Superior temporal gyrus (tissue), 1 donor: ENCODE measurements around the gene MARCKSL1.
"Not testable (repeated sequence)": the region's sequence is repeated elsewhere in the genome, so short reads cannot be mapped to it uniquely, and the experiment has no call there.

ENCODE experiments used
- DNase-seq: peaks from one replicate; pipeline ENCODE4 v3.0.0-alpha.2; 2016; ENCODE audit errors: extremely low spot score

Gene MARCKSL1, protein sequence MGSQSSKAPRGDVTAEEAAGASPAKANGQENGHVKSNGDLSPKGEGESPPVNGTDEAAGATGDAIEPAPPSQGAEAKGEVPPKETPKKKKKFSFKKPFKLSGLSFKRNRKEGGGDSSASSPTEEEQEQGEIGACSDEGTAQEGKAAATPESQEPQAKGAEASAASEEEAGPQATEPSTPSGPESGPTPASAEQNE

DNA sequence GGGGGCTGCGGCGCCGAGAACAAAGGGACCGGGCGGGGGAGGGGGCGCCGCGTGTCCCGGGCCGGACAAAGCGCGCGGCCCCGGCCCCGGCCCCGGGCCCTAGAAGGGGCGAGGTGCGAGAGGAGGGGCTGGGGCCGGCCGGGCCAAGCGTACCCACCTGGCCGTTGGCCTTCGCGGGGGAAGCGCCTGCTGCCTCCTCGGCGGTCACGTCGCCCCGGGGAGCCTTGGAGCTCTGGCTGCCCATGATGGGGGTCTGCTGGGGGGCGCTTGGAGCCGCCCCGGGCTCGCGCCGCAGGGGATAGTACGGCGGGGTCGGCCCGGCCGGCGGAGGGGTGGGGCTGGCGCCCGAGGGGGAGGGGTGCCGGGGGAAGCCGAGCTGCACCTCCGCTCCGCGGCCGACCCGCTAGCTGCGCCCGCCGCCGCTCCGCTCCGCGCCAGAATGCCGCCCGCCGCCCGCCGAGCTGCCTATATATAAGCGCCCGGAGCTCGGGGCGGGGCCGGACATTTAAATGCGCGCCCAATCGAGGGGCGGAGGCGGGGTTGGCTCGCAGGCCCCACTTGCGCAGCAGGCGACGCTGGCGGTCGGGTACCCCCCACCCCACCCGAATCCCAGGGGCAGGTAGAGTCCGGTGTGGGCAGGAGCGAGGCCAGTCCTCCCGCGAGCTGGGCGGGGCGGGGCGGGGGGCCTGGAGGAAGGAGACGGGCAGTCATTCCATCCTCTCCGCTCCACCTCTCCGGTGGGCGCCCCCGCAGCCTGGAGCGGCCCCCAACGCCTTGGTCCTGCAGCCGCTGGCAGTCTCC, at the start of gene MARCKSL1:
MARCKSL1 (minus strand) TSS at position 444 of the 801 bp plus-strand sequence; CDS start at position 244, 200 bp downstream.
- peak; percentile 88 for DNase-seq

DNA sequence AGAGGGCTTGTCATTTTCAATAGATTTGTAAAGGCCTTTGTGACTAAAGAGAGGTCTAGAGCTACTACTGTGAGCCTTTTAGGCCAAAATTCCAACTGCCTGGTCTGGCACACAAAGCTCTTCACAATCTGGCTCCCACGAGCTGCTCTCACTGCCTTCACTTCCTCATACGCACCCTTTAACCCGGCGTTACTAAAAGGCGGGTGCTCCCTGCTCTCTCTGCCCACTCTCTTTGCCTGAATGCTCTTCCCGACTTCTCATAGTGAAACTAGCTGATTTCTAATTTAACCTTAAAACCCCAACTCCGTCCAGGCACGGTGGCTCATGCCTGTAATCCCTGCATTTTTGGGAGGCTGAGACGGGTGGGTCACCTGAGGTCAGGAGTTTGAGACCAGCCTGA, 44.0 kb upstream of the MARCKSL1 start:
- no peak for DNase-seq

DNA sequence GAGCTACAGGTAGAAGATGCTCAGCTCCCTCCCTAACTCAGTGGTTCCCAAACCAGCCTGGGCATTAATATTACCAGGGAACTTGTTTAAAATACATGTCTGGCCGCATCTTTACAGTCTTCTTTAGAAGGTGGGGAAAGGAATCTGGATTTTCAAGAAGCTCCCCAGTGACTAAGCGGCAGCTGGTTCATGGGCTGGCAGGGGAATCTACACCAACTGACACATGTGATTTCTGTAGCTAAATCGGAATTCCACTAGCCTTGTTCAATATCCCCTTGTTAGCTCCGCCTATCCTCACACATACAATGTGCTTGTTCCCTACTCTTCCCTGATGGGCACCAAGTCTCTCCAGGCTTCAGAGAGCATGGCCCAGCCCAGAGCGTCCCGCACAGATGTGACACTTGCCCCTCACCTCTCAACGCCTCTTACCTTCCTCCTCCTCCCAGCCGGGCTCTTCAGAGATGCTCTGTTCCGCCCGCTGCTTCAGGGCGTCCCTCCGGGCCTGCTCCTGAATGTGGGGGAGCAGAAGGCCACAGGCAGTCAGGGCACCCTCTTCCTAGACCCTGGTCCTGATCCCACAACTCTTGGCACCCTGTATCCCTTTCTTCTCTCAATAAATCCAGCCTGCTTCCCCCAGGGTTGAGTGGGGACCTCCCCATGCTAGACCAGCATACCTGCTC, 41.6 kb upstream of the MARCKSL1 start:
- DNase-seq, result no peak

DNA sequence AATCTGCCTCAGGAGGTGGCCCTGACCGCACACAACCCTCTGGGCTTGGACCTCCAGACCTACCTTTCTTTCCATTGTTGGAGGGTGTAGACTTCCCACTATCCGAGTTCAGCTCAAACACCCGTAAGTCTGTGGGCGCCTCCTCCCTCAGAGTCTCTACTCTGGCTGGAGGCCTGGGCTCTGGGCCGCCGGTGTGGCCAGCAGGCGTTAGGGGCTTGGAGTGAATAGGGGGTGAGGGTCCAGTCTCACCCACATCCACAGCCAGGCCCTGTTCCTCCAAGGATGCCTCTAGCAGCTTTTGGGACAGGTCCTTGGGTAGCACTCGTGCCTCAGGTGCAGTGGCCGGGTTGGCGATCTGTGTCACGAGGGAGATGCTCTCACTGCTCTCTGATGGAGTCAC, 40.2 kb upstream of the MARCKSL1 start:
- DNase-seq, result no peak

DNA sequence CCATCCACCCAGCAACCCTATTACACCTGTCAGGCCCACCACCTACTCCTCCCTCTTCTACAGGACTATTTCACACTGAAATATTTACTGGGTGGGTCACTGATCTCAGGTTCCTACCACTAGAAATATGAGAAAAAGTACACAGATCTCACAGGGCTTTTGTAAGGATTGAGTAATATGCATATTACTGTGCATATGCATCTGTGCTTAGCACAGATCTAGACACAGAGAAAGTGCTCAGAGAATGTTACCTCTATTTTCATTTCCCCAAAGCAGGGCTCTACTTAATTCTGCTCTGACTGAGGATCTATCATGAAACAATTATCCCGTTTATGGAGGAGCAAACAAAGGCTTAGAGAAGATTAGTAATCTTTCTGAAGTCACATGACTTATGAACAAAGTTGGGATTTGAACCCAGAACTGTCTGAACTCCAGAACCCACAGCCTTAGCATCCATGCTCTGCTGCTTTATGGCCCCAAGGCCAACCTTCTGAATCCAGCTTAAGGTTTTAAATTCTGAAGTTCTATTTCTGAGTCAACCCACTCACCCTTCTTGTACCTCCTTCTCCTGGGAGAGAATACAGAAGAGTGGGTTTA, 38.1 kb upstream of the MARCKSL1 start:
- DNase-seq, result no peak

DNA sequence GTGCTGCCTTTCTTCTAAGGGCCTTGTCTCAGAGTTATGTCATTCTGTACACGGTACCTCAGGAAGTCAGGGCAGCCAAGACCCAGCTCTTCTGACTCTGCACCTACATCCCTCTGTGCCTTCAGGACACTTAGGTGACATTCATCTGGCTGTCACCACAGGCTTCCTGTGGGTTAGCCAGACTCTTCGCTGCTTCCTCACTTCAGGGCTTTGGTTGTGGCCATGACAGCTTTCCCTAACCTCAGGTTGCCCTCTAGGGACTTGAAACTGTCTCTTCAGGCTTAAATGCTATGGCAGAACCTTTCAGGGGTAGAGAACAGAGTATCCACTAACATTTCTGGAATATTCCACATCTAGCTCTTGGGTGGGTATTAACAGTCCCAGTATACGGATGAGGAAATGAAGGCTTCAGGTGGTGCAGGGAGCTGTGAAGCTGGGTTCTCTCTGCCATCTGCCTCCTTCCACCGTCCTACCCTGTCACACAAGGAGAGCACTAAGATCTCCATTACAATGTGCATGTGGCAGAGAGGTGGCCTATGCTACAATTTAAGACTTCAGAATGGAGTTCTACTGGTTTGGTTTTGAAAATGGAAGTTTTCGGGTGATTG, 36.2 kb upstream of the MARCKSL1 start:
- no peak for DNase-seq

DNA sequence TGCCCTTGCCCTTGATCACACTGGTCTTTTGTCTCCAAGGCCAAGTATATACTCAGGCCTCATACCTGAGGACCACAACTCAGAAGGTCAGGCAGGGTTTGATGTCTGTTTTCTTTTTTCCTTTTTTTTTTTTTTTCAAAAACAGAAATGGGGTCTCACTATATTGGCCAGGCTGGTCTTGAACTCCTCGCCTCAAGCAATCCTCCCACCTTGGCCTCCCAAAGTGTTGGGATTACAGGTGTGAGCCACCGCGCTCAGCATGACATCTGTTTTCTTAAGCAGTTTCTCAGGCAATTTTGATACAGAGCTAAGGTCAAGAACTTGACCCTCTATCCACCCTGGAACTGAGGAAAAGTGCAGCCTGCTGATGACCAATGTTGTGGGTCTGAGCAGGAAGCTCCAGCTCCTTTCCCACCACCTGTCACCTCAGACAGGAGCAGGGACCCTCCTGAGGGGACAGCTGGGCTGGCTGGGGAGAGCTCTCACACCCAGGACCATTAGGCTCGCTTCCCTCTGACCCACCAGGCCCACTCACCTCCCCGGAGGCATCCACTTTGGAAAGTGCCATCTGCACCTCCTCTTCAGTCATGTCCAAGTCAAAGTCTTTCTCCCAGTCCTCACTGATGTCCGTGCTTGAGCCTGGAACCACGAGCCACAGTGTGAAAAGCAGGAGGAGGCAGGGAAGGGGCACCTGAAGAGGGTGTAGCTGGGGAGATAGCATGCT, 32.0 kb upstream of the MARCKSL1 start:
- DNase-seq, result no peak

DNA sequence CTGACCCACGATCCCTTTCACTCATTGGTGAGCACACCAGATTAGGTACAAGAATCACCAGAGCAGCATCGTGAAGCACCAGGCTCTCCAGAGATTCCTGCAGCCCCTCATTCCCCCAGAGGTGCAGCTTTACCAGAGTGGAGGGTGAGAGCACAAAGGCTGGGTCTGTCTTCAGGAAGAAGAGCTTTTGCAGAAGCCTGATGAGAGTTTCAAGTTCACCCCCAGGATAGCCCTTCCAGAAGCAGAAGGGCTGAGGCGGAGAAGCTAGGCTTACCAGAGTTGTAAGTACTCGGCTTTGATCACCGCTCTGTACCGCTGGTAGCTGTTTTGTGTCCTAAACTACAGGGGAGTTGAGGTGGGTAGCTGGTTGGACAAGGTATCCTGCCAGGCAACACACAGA, 29.4 kb upstream of the MARCKSL1 start:
- no peak for DNase-seq

DNA sequence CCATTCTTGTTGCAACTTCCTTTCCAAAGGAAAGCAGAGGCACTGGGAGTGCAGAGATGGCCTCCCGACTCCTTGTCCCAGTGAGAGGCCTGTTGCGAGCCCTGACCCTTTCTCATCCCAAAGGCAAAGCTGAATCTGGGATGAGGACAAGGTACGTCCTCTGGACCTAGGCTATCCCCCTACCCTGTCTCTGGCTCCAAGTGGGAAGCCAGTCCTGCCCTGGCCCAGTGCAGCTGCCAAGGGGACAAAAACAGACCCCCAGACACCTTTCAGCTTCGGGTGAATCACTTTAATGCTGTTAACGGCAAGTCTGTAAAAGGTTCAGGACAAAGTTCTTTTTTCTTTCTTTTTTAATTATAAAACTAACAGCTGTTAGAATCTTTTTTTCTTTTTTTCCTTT, 28.8 kb upstream of the MARCKSL1 start:
- no peak for DNase-seq

DNA sequence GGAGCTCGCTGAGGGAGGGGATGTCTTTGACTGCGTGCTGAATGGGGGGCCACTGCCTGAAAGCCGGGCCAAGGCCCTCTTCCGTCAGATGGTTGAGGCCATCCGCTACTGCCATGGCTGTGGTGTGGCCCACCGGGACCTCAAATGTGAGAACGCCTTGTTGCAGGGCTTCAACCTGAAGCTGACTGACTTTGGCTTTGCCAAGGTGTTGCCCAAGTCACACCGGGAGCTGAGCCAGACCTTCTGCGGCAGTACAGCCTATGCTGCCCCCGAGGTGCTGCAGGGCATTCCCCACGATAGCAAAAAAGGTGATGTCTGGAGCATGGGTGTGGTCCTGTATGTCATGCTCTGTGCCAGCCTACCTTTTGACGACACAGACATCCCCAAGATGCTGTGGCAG, 27.7 kb upstream of the MARCKSL1 start:
- no peak for DNase-seq

DNA sequence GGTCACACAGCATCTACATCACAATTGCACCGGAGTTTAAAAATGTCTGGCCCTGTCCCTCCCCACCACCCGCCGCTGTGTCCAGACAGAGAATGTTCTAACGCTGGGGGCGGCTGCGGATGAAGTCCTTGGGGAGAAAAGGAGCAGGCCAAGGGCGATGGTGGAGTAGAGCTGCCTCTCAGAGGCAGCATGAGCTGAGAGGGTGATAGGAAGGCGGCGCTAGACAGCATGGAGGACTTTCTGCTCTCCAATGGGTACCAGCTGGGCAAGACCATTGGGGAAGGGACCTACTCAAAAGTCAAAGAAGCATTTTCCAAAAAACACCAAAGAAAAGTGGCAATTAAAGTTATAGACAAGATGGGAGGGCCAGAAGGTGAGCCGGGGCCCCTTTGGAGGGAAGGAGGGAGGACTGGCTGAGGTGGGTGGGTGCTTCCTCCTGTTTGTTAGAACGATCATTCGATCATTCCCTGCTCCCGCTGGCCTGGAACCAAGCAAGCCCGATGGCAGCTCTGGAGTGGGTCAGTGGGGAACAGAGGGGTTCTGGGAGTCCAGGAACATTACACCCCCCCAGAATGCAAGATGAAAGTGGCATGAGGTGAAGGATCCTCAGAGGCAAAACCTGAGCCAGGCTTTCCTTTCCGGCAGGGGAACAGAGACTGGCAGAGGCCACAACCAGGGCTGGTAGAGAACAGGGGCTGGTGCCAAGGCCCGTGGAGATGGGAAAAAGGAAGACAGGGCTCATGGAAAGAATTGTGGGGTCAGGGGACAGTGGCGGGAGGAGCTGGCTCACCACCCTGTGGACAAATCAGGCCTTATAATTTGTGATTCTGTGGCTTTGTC, 26.7 kb upstream of the MARCKSL1 start, which contains the start of the genes FAM229A and TSSK3:
FAM229A (minus strand) TSS at position 12 of the 840 bp plus-strand sequence. CDS start 394 bp downstream, outside the sequence.
TSSK3 (plus strand) TSS at position 66 of the 840 bp plus-strand sequence; CDS start at position 229, 163 bp downstream.
- DNase-seq, result no peak

DNA sequence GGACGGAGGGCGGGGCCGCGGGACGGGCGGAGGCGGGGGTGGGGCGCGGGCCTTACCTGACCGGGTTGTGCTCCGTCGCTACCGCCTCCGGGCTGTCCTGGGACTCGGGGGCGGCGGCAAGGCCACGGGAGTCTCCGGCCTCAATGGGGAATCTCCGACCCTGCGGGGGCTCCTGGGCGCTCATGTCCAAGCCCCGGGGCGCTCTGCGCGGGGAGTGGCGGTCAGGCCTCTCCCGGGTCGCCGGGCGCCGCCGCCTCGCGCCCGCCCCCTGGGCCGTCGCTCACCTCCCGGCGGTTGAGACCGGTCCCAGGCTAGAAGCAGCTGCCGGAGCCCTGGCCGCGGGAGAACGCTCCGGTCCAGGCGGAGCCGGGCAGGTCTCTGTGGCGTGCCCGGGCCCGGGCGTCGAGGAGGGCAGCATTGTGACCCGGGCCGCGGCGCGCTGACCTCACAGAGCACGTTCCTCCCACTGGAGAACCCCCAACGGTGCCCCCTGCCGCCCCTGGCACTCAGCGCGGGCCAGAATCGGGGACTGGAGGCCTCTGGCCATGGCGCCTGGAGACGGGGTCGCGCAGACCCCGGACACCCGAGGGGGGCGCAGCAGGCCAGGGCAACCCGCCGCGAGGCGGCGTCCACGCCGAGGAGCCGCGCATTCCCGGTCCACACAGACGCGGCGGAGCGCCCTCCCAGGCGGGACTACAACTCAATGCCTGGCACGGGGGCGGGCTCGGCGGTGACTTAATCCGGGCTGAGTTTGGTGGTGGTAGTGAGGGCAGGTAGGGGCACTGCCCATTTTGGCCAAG, 25.8 kb upstream of the MARCKSL1 start:
- DNase-seq, result peak; percentile 67

DNA sequence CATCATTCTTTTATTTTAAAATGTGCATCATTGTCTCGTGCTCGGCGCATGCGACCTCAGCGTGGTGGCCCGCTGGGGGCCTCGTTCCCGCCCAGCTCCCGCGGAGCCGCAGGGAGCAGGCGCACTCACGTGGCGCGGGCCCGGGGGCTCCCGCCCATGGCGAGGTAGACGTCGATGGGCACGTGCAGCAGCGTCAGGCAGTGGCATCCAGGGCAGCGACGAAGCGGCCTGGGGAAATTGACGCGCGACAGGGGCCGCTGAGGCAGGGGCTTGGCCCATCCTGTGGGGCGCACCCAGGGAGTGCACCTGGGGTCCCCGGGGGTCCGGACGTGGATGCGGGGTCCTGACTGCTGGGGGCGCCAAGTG, 25.3 kb upstream of the MARCKSL1 start:
- no peak for DNase-seq

DNA sequence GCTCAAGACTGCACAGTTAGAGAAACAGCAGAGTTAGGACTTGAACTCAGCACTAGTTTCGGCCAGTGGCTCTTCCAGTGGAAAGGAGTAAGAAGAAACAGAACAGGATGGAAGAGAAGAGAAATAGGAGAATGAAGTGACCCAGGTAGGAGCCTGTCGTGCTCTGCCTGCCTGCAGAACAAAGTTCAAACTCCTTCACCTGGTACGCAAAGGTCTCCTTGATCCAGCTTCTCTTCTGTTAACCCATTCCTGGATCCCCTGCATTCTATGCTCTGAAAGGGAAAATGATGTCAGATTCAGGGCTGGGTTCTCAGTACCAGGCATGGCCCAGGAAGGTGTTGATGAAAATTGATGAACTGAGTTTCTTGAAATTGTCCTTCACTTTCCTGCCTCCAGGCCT, 22.4 kb upstream of the MARCKSL1 start:
- DNase-seq, result no peak

DNA sequence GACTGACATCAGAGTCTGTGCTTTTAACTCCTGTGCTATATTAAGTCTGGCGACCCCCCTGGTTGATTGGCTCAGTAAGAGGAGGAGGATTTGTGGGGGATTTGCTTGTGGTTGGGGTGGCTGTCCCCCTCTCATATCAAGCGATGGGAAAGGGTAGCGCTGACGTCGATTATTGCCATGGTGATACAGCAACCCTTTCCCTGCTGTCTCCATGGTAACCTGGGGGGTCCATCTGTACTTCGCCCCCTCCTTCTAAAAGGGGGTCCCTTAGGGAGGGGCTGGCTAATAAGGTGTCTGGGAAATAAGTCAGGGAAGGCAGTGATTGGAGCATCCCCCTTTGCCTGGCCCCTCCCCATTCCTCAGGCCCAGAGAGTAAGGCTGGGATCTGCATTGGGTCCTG, 21.6 kb upstream of the MARCKSL1 start:
- DNase-seq, result no peak

DNA sequence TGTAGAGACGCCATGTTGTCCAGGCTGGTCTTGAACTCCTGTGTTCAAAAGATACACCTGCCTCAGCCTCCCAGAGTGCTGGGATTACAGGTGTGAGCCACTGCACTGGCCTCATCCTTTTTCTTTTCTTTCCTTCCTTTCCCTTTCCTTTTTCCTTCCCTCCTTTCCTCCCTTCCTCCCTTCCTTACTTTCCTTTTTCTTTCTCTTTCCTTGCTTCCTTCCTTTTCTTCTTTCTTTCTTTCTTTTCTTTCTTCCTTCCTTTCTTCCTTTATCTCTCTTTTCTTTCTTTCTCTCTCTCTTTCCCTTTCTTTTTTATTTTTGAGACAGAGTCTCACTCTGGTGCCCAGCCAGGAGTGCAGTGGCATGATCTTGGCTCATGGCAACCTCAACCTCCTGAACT, 20.4 kb upstream of the MARCKSL1 start:
- no peak for DNase-seq

DNA sequence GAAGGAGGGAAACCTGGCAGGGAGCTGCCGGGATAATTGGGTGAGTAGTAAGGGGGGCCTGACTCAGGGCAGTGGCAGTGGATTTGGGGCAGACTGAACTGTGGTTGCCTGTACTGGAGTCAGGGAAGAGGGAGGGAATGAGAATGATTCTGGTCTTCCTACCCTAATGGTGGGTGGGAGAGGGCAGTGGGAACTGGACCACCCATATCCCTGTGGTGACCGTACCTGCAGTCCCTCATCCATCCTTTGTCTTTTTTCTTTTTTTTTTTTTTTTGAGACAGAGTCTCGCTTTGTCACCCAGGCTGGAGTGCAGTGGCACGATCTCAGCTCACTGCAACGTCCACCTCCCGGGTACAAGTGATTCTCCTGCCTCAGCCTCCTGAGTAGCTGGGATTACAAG, 19.7 kb upstream of the MARCKSL1 start:
- not testable (repeated sequence) for DNase-seq

DNA sequence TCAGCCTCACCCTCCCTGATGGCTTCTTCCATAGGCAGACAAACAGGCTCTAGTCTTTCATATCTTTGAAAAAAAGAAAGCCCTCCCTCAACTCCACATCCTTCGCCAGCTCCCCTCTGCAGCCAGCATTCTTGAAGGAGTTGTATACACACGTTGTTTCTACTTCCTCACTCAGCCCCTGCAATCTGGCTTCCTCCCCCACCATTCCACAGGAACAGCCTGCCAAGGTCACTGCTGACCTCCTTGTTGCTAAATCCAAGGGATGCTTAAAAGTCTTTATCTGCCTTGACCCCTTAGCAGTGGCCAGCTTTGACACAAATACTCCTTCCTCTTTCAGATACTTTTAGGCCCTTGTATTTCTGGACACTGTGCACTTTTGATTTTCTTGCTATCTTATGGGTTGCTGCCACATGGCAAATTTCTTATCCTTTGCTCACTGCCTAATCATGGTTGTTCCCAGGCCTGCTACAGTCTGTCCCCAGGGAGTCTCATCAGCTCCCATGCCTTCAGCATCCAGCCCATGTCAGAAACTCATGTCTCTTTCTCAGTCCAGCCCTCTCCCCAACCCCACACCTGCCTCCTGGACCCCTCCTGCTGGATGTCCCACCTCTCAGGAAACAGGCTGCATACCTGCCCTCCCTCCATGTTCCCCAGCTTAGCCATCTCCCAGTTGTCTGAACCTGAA, 18.0 kb upstream of the MARCKSL1 start:
- DNase-seq, result no peak

DNA sequence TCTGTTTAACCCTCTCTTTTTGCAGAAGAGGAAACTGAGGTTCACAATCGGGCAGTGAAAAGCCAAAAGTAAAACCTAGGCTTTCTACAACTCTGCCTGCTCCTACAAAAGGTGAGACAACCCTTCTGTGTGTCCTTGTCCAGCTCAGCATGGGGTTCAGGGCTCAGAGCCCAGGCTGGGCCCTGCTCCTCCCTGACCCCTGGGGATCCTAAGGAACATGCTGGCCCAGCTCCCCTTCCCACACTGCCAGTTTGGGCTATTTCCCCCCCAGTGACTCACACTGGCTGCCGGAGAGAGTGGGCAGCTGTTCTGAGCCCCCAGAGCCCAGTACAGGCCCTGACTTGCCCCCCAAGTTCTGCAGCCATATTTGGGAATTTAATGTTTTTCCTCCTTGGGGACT, 17.4 kb upstream of the MARCKSL1 start:
- no peak for DNase-seq
